Endodermal cell (in vitro differentiated cells): ENCODE measurements around the gene FOXA3. TPM values are rescaled to one million over a fixed set of nuclear protein-coding genes. Genes with fewer than 3 reads are reported as not detected.
A peak's percentile ranks its signal among the peaks of the same experiment; 100 is the strongest.

Source experiments
- DNase-seq: peaks from one replicate; pipeline ENCODE4 v3.0.0-alpha.2; 2017
- H3K27ac ChIP-seq: 2 replicates; pipeline ENCODE4 v1.5.1; 2013; ENCODE audit warnings: mild to moderate bottlenecking, low read depth, low read length, moderate library complexity
- H3K27me3 ChIP-seq: 2 replicates; pipeline ENCODE4 v1.6.1; 2013; ENCODE audit warnings: mild to moderate bottlenecking, low read length, moderate library complexity; ENCODE audit not compliant: insufficient read depth, control insufficient read depth, poor library complexity, severe bottlenecking
- H3K36me3 ChIP-seq: 2 replicates; pipeline ENCODE4 v1.7.0; 2013; ENCODE audit warnings: mild to moderate bottlenecking, low read length, moderate library complexity; ENCODE audit not compliant: control insufficient read depth, insufficient read depth
- H3K4me1 ChIP-seq: one replicate; pipeline ENCODE4 v1.7.0; 2013; ENCODE audit warnings: low read length; ENCODE audit not compliant: control insufficient read depth, insufficient read depth
- H3K4me3 ChIP-seq: 2 replicates; pipeline ENCODE4 v1.5.1; 2013; ENCODE audit warnings: mild to moderate bottlenecking, low read length, moderate library complexity
- H3K9ac ChIP-seq: 2 replicates; pipeline ENCODE4 v1.6.1; 2013; ENCODE audit warnings: mild to moderate bottlenecking, low read length, moderate library complexity; ENCODE audit not compliant: poor library complexity, severe bottlenecking; ENCODE audit errors: extremely low read depth
- H3K9me3 ChIP-seq: 2 replicates; pipeline ENCODE4 v1.6.1; 2013; ENCODE audit warnings: mild to moderate bottlenecking, low read length, moderate library complexity; ENCODE audit not compliant: control insufficient read depth
- H3K27ac Mint-ChIP-seq: 2 replicates; pipeline ENCODE4 v1.8.0; 2020; ENCODE audit warnings: mixed read lengths
- H3K27me3 Mint-ChIP-seq: 2 replicates; pipeline ENCODE4 v1.8.0; 2021; ENCODE audit warnings: mild to moderate bottlenecking, mixed read lengths; ENCODE audit not compliant: insufficient read depth
- H3K36me3 Mint-ChIP-seq: 2 replicates; pipeline ENCODE4 v1.8.0; 2020; ENCODE audit warnings: low read depth, mixed read lengths
- H3K4me1 Mint-ChIP-seq: 2 replicates; pipeline ENCODE4 v1.8.0; 2020; ENCODE audit warnings: mixed read lengths
- H3K4me3 Mint-ChIP-seq: 2 replicates; pipeline ENCODE4 v1.8.0; 2020; ENCODE audit warnings: mild to moderate bottlenecking, moderate library complexity, mixed read lengths
- H3K9me3 Mint-ChIP-seq: 2 replicates; pipeline ENCODE4 v1.8.0; 2020; ENCODE audit warnings: mild to moderate bottlenecking, mixed read lengths
- WGBS, 2 experiments: methylation state at CpG; one replicate each; pipeline versions ENCODE4 v1.1.5 to v1.1.7; 2013; ENCODE audit warnings: missing lambda C conversion rate in 2 of 2, mixed read lengths in 1 of 2; ENCODE audit not compliant: insufficient coverage in 1 of 2, insufficient read length in 1 of 2; 5-methylcytosine and 5-hydroxymethylcytosine counted together
- total RNA-seq, 2 donors: library from RNA; stranded (reverse); fragmentation: NEBNext Ultra II Directional in 1 of 2; extraction: Animal tissue kit (Norgen Biotek cat#: 25700) in 1 of 2; gene quantifications; 2 replicates in 1 of 2; 3 replicates in 1 of 2; pipeline ENCODE4 v1.2.1, GENCODE V29; 2021
- TF ChIP-seq, protein P1 (sequence below): fragments of 200-600 bp; sonication (generic); conservative IDR thresholded peaks from 2 replicates; pipeline ENCODE4 v1.5.0; 2021; ENCODE audit warnings: antibody characterized with exemption, mild to moderate bottlenecking

FOXA3 gene
- total RNA-seq, 2 donors from 2014 or later = 54.2 to 58.1 TPM

- 6% methylated on average over 28 to 73 of the region's 73 CpGs for WGBS, 2 experiments
- peak; percentile 100 for DNase-seq
- Histone ChIP-seq H3K9ac (peak overlapping the region; percentile 28), H3K27me3 (no peaks in the 10 kb centered on the region), H3K27ac (peak overlapping the region; percentile 75), H3K4me3 (peak overlapping the region; percentile 95), H3K36me3 (peaks cover 13% of the 10 kb centered on the region), H3K9me3 (no peaks in the 10 kb centered on the region), H3K4me1 (no peaks in the 10 kb centered on the region)
- Mint-ChIP-seq H3K36me3 (peaks cover 25% of the 10 kb centered on the region), H3K4me1 (peaks cover 4% of the 10 kb centered on the region), H3K9me3 (no peaks in the 10 kb centered on the region), H3K27me3 (peaks cover 15% of the 10 kb centered on the region), H3K27ac (no peak overlapping the region), H3K4me3 (peak overlapping the region; percentile 81)
- TF ChIP-seq, protein P1, sequence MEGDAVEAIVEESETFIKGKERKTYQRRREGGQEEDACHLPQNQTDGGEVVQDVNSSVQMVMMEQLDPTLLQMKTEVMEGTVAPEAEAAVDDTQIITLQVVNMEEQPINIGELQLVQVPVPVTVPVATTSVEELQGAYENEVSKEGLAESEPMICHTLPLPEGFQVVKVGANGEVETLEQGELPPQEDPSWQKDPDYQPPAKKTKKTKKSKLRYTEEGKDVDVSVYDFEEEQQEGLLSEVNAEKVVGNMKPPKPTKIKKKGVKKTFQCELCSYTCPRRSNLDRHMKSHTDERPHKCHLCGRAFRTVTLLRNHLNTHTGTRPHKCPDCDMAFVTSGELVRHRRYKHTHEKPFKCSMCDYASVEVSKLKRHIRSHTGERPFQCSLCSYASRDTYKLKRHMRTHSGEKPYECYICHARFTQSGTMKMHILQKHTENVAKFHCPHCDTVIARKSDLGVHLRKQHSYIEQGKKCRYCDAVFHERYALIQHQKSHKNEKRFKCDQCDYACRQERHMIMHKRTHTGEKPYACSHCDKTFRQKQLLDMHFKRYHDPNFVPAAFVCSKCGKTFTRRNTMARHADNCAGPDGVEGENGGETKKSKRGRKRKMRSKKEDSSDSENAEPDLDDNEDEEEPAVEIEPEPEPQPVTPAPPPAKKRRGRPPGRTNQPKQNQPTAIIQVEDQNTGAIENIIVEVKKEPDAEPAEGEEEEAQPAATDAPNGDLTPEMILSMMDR = no peak
These were observed 38.8 kb downstream of the FOXA3 start for GRCh38 chr19:45902651-45903625.

DNA sequence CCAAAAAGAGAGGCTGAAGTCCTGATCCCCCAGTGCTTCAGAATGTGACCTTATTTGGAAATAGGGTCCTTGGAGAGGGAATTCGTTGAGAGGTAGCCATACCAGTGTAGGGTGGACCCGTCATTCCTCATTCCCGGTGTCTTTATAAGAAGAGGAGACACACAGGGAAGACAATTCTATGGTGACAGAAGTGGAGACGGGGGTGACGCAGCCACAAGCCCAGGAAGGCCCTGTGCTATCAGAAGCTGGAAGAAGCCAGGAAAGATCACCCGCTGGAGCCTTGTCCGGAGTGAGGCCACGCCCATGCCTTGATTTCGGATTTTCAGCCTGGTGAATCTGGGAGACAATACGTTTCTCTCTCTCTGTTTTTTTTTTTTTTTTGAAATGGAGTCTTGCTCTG, 40.9 kb downstream of the FOXA3 start:
- WGBS, 2 experiments = 86 to 89% methylated on average over 7 to 10 of the region's 10 CpGs

DNA sequence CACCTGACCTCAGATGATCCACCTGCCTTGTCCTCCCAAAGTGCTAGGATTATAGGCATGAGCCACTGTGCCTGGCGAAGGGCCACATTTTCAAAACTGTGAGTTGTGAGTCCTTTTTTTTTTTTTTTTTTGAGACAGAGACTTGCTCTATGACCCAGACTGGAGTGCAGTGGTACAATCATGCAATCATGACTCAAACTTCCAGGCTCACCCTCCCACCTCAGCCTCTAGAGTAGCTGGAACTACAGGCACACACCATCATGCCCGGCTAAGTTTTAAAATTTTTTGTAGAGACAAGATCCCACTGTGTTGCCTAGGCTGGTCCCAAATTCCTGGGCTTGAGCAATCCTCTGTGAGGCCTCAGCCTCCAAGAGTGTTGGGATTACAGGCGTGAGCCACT, 42.1 kb downstream of the FOXA3 start:
- Histone ChIP-seq H3K27ac (no peak overlapping the region), H3K4me1 (no peaks in the 10 kb centered on the region), H3K4me3 (no peak overlapping the region), H3K9ac (no peak overlapping the region), H3K36me3 (no peaks in the 10 kb centered on the region), H3K27me3 (no peaks in the 10 kb centered on the region), H3K9me3 (no peaks in the 10 kb centered on the region)
- TF ChIP-seq, protein P1 = no peak
- Mint-ChIP-seq H3K27me3 (peaks cover 7% of the 10 kb centered on the region), H3K4me1 (no peaks in the 10 kb centered on the region), H3K4me3 (no peak overlapping the region), H3K36me3 (no peaks in the 10 kb centered on the region), H3K27ac (no peak overlapping the region), H3K9me3 (no peaks in the 10 kb centered on the region)
- no peak for DNase-seq
- WGBS, 2 experiments = 85 to 92% methylated on average over 3 of the region's 3 CpGs

More for the DNA sequence above, 40.9 kb downstream of the FOXA3 start:
- peaks cover 2% of the 10 kb centered on the region for H3K36me3 ChIP-seq
- peaks cover 9% of the 10 kb centered on the region for H3K36me3 Mint-ChIP-seq
- no peak overlapping the region for H3K27ac ChIP-seq
- H3K4me3 ChIP-seq = no peak overlapping the region
- no peaks in the 10 kb centered on the region for H3K9me3 Mint-ChIP-seq
- TF ChIP-seq, protein P1 = no peak
- H3K4me1 ChIP-seq = no peaks in the 10 kb centered on the region
- peaks cover 4% of the 10 kb centered on the region for H3K4me1 Mint-ChIP-seq
- no peak overlapping the region for H3K4me3 Mint-ChIP-seq
- H3K27me3 ChIP-seq = no peaks in the 10 kb centered on the region
- no peak overlapping the region for H3K27ac Mint-ChIP-seq
- H3K9me3 ChIP-seq = no peaks in the 10 kb centered on the region
- peaks cover 15% of the 10 kb centered on the region for H3K27me3 Mint-ChIP-seq
- no peak for DNase-seq
- H3K9ac ChIP-seq = no peak overlapping the region
